ENCODE results near the gene BZW2.
"Not testable (repeated sequence)": the region's sequence is repeated elsewhere in the genome, so short reads cannot be mapped to it uniquely, and the experiment has no call there.

The BZW2 gene

DNA sequence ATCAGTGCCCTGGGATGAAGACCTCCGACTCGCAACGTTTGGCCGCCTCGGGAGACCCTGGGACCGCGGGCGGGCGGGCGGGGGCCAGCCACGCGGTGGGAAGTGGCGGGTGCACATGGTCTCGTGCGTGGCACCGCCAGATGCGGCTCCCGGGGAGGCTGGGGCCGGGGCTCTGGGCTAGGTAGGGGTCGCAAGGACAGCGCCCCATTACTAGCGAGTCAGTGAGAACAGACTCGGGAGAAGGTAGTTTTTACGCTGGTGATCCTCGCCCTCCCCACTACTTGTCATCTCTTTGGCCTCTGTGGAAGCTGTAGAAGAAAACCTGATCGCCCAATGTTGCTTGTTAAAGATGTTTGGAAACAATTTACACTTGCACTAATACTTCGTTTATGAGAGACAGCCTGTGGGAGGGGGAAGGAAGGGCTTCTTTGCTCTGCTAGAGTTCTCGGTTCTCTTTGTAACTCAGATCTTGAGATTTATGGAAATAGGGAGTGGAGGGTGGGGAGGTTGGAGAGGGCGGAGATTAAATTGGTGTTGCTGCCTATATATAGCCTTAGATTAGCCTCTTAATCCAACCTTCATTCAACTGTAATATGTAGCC lies 591 bp downstream of the BZW2 start:
- peak in 1 of 2 experiments; percentile 48 for DNase-seq

GRCh38 chr7:16647435-16647960 lies 1.5 kb downstream of the BZW2 start:
- peak in 1 of 2 experiments; percentile 26 for DNase-seq

- DNase-seq: no peak
Observed at GRCh38 chr7:16648551-16648950, 2.6 kb downstream of the BZW2 start.

- no peak for DNase-seq
Observed at GRCh38 chr7:16649196-16649595, 3.2 kb downstream of the BZW2 start.

GRCh38 chr7:16650266-16650665 lies 4.3 kb downstream of the BZW2 start:
- no peak for DNase-seq

GRCh38 chr7:16651396-16652239 lies 5.6 kb downstream of the BZW2 start:
- DNase-seq: no peak

- no peak for DNase-seq
Observed at GRCh38 chr7:16652240-16652583, 6.2 kb downstream of the BZW2 start.

DNA sequence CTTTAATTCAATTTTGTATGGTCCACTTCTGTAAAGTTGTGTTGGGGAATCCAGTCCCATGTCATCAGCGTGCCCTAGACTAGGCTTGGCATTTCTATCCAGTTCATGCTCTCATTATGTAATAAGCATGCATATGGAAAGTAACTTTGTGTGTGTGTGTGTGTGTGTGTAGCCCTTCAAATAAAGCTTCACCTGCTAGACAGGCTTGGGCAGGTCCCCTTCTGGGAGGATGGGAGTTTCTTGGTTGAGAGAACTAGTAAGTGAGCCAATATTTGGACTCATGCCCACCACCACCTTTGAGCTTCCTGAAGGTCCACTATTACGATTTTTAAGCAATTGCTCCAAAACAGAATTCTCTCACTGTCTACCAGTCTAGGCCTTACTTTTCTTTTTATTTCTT lies 6.9 kb downstream of the BZW2 start:
- no peak for DNase-seq

DNA sequence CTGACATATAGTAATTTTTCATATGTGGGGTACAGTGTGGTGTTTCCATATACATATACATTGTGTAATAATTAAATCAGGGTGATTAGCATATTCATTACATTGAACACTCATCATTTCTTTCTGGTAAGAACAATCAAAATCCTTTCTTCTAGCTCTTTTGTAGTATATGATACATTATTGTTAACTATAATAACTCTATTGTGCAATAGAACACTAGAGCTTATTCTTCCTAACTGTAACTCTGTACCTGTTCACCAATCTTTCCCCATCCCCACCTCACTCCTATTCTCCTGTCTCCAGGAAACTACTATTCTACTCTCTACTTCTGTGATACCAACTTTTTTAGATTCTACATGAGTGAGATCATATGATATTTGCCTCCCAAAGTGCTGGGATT lies 9.4 kb downstream of the BZW2 start:
- no peak for DNase-seq

DNA sequence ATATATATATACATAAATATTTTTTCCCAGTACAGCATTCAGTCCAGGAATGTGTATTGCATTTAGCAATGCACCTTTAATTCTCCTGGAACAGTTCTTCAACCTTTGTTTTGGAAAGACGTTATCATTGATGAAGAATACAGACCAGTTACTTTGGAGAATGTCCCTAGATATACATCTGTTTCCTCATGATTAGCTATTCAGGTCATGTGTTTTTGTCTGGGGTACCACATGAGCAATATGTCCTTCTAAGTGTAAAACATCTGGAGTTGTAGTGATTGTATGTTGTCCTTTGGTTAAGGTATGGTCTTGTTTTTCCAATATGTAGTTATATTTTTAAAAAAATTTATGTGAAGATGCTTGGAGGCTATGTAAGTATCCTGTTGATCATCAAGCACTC lies 10.2 kb downstream of the BZW2 start:
- DNase-seq: no peak

DNA sequence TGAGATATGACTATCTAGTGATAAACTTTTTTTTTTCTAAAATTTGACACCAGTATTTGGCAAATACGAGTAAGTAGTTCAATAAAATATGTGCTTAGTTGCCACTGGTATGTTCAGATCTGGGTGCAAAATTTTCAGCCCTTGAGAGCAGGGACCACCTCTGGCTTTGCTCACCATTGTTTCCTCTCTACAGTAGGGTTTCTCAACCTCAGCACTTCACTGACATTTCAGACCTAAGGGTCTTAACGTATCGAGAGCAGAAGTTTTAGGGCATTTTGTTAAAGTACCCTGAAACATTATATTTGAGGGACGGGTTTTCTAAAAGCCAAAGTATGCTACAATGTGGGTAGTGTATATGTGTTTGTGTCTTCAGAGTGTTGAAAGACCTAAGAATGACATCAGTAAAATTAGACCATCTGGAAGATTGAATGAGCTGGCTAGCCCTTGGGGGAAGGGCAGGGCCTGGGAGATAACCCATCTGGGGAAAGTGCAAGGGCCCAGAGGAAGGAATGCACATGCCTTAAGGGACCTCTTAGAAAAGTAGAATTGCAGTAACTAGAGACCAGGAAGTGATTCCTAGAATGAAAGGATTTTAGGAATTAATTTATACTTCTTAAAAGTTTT lies 11.8 kb downstream of the BZW2 start:
- peak; percentile 19 to 63 for DNase-seq

DNA sequence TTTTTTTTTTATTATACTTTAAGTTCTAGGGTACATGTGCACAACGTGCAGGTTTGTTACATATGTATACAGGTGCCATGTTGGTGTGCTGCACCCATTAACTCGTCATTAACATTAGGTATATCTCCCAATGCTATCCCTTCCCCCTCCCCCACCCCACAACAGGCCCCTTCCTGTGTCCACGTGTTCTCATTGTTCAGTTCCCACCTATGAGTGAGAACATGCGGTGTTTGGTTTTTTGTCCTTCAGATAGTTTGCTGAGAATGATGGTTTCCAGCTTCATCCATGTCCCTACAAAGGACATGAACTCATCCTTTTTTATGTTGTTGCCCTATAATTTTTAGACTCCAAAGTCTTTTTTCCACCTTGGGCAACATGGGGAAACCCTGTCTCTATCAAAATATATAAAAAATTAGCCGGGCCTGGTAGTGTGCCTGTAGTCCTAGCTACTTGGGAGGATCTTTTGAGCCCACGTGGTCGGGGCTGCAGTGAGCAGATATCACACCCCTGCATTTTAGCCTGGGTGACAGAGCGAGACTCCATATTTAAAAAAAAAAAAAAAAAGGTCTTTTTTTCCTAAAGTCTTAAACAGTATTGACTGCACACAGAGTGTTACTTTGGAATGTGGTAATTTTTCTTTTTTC lies 14.0 kb downstream of the BZW2 start:
- DNase-seq: not testable (repeated sequence)

GRCh38 chr7:16660702-16661464 lies 14.9 kb downstream of the BZW2 start:
- peak in 1 of 2 experiments; percentile 26 for DNase-seq

DNA sequence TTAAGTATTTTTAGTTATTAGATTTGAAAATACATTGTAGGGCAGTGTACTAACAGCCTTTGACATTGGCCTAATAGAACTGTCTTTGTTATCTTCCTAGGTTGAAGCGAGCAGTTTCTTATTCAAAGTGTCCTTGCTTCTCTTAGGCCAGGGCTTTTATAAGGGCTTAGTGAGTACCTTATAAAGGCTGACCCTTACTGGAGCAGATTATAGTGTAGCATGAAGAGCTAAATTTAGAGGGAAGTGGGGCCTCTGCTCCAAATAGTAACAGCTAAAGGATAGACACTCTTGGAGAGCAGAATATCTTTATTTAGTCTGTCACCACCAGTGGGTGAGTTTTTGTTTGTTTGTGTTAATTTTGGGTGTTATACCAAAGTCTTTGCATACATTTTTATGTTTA lies 15.9 kb downstream of the BZW2 start:
- no peak for DNase-seq

DNA sequence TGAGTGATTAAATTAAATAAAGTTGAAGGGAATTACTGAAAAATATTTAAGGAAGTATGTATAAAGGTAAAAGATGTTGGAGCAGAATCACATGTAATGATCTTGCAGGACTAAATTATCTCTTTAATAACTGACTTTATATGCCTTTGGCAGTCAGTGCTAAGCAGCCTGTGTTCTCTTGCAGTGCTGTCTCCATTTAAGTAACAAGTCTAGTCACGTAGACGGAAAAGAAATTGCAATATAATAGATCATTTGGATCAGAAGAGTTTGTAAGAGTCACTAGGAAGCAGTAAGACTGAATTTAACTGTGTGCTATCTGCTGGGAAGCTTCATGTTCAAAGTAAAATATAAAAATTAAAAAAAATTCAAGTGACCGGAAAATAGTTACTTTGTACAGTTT lies 21.4 kb downstream of the BZW2 start:
- DNase-seq: no peak

GRCh38 chr7:16668049-16668858 lies 22.3 kb downstream of the BZW2 start:
- no peak for DNase-seq

- DNase-seq: no peak
Observed at GRCh38 chr7:16668978-16669377, 23.0 kb downstream of the BZW2 start.

GRCh38 chr7:16669581-16669980 lies 23.6 kb downstream of the BZW2 start:
- DNase-seq: no peak

GRCh38 chr7:16670021-16670420 lies 24.0 kb downstream of the BZW2 start:
- no peak for DNase-seq

- DNase-seq: no peak
Observed at GRCh38 chr7:16670731-16671344, 24.9 kb downstream of the BZW2 start.

- DNase-seq: no peak
Observed at GRCh38 chr7:16671811-16672210, 25.8 kb downstream of the BZW2 start.

Measured in NCI-H524 (cell line).